Stimulated activated CD4-positive, alpha-beta T cell treated with anti-CD3 and anti-CD28 coated beads, TNF-alpha, amount 100 ng/mL, for 1 hour (primary cell): ENCODE results near the gene IGSF3.
"Not testable (repeated sequence)": the region's sequence is repeated elsewhere in the genome, so short reads cannot be mapped to it uniquely, and the experiment has no call there.

Source experiments
- DNase-seq, 3 donors: peaks; one replicate each; pipeline ENCODE4 v3.0.0-alpha.2; 2020; ENCODE audit warnings: low read depth in 3 of 3, low spot score in 1 of 3

IGSF3 gene

GRCh38 chr1:116664366-116664977, 3.1 kb downstream of the IGSF3 start:
- DNase-seq: no peak

DNA sequence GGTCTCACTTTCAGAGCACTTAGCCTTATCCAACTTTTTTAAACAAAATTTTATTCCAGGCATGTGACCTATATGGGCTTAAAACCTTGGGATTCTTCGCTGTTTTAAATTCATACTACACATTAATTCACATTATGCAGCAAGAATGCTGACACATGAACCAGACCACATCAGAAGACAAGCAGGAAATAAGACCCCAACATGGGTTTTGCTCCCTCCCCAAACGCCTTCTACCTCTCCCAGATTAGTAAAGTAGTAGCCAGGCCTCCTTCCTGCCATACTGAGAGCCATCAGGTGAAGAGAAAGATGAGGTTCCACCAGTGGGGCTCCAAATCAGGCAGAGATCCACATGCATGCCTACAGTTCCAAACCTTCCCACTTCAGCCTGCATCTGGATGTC, 3.7 kb downstream of the IGSF3 start:
- DNase-seq: no peak

DNA sequence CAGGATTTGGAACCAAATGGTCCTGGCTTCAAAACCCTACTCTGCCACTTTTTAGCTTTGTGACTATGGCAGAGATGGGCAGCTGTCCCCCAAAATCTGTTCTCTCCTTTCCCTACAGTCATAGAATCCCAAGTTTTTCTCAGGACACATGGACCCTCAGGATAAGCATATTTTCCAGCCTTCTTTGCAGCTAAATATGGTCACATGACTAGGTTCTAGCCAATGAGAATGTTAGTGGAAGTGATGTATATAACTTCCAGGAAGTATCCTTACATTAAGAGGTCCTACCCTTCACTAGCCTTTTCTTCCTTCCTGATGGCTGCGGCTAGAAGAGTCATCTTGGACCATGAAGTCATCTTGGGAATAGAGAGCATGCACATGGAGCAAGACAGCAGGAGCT, 5.9 kb downstream of the IGSF3 start:
- DNase-seq: no peak

- DNase-seq: not testable (repeated sequence)
Observed at GRCh38 chr1:116658645-116659044, 8.9 kb downstream of the IGSF3 start.

DNA sequence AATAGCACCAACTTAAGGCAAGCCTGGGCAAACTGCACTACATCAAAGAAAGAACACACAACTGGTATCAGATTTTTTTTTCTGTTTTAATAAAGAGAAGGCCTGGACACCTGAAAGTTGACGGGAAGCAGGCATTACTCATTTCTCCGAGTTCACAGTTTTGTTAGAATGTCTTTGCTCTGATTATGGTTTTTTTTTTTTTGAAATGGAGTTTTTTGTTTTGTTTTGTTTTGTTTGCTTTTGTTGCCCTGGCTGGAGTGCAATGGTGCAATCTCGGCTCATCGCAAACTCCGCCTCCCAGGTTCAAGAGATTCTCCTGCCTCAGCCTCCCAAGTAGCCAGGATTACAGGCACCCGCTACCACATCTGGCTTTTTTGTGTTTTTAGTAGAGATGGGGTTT, 9.7 kb downstream of the IGSF3 start:
- not testable (repeated sequence) for DNase-seq

GRCh38 chr1:116654351-116654750, 13.2 kb downstream of the IGSF3 start:
- DNase-seq: no peak

- DNase-seq: not testable (repeated sequence)
Observed at GRCh38 chr1:116652598-116652997, 14.9 kb downstream of the IGSF3 start.

DNA sequence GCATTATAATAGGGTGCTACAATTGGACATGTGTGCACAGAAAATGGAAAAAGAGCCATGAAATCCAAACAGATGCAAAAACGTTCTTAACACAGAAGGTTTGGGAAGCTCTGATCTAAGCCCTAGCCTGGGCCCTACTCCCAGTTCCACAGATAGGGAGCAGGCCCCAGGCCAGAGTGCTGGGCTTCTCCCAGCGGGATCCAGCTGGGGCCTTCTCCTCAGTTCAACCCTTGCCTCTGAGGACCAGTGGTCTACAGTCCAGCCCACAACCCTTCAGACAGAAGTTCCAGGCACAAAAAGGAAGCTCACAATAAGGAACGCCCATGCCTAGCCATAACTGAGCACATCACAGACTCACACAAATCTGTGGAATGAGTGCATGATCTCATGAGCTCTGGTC, 16.8 kb downstream of the IGSF3 start:
- not testable (repeated sequence) for DNase-seq

DNA sequence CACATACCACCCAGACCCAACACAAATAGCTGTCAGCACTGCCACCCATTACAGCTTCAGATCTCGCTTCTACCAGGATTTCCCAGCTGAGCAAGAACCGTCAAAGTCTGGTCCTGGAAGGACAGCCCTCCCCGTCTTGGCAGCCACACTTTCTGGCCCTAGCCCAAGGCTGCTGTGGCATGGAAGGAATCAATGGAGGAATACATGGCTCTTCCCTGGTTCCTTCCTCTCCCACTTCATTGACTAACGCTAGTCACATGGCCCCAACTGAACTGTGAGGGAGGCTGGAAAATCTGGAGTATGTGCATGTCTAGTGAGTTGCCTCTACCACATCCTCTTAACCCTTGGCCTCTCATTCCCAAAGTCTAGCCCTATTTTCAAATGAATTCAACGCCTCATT, 18.5 kb downstream of the IGSF3 start:
- not testable (repeated sequence) for DNase-seq

DNA sequence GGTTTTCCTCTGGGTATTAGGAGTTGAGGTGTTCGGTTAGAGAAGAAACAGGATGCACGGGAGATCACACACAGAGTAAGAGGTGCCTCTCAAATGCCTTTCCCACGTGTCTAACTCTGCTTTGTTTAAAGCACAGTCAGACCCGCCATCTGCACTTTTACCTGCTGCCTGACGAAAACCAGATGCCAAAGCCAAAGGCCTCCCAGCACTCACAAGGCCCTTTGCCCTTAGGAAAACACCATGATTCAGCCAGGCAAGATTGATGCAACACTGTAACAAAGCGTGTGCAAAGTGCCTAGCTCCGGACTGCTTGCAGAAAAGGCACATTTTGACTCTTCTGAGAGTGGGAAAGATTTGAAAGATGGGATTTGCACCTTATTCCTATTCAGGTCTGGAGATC, 19.2 kb downstream of the IGSF3 start:
- DNase-seq: not testable (repeated sequence)

DNA sequence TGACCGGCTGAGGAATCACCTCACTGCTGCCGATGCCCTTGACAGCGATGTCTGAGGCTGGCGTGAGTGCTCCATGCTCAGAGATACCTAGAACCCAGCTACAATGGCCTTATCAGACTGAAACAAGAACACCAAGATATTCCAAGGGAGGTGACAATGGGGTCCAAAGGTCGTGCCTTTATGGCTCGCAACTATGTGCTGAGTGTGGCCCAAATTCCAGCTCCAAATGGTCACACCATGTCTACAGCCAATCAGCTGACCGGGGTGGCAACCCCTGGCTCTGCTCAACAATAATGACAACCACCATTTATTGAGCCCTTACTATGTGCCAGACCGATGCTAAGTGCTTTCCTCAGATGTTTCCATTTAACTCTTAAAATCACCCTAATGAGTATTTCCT, 20.3 kb downstream of the IGSF3 start:
- not testable (repeated sequence) for DNase-seq

GRCh38 chr1:116646673-116647170, 20.8 kb downstream of the IGSF3 start:
- DNase-seq: not testable (repeated sequence)

GRCh38 chr1:116645802-116646672, 21.5 kb downstream of the IGSF3 start:
- DNase-seq: not testable (repeated sequence)

GRCh38 chr1:116644993-116645392, 22.5 kb downstream of the IGSF3 start:
- DNase-seq: not testable (repeated sequence)

GRCh38 chr1:116644096-116644495, 23.4 kb downstream of the IGSF3 start:
- DNase-seq: not testable (repeated sequence)

- not testable (repeated sequence) for DNase-seq
Observed at GRCh38 chr1:116643281-116643751, 24.2 kb downstream of the IGSF3 start.

DNA sequence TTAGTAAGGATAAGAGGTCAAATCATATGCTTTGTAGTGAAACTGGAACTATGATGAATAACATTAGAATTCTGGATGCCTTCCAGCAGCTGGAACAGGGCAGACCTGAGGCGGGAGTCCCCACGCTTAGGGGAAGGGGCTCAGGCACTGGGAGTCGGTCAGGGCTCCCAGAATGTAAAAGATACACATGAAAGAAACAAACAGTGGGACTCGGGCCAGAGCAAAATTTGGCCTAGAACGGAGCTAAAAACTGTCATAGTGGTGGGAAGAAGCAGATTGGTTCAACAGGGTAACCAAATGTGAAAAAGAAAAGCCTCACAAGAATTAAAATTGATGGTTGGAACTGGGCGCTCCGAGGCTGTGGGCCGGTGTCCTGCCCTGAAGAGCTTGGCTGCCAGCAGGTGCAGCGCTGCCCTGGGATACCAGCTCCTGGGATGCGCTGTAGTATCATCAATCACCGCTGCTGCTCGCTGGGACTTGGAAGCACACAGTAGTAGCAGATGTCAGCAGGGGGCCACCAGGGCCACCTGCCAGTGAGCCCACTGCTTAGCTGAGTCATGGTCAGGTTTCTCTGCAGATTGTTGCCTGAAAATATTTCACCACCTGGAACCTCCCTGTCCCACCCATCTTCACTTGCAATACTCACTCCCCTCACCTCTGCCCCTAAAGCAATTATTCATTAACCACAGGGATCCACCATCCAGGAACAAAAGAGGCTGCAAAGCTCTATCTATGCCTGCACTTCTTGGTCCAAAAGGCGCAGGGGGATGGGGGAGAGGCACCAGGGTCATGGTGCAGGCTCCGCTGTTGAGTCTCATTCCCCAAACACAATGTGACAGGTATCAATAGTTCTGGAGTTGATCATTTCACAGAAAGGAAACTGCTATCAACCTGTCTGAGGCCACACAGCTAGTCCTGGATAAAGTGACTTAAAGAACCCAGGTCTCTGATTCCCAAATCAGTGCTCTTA, 24.9 kb downstream of the IGSF3 start:
- not testable (repeated sequence) for DNase-seq

DNA sequence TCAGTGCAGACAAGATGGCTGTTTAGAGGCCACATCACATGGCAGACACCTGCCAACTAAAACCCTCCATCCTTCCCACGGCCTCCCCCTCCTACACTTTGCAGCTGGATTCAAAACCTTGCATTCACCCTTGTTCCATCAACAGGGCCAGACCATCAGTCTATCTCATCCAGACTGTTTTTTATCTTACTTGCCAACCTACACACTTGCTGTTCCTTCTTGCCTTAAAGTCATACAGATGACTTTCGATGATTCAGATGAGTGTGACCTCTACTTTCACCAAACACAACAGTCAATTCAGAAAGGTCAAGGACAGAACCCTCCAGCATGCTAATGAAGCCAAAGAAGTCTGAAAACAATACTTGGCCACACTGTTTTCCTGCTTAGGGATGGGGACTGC, 29.9 kb downstream of the IGSF3 start:
- not testable (repeated sequence) for DNase-seq

GRCh38 chr1:116636584-116636983, 30.9 kb downstream of the IGSF3 start:
- not testable (repeated sequence) for DNase-seq

- DNase-seq: not testable (repeated sequence)
Observed at GRCh38 chr1:116634386-116634785, 33.1 kb downstream of the IGSF3 start.
